Measurements from ENCODE around the gene C1orf167.

C1orf167 gene

GRCh38 chr1:11738096-11738495 lies 23.9 kb upstream of the C1orf167 start:
- no peak for FAIRE-seq

DNA sequence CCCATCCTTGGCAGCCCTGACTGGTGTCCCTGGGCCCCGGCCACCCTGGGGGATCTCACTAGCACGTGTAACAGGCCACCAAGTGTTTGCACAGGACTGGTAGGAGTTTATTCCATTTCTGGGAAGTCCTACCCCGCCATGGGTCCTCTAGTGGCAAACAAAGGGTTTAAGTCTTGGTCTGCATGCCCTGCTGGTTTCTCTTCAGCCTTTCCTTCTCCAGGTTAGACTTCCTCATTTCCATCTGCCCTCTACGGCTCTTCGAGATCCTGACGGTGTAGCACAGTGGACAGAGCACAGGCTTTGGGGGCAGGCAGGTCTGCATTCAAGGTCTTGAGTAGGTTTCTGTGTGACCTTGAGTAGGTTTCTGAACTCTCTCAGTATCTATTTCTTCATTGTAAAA lies 23.2 kb upstream of the C1orf167 start:
- no peak for FAIRE-seq

DNA sequence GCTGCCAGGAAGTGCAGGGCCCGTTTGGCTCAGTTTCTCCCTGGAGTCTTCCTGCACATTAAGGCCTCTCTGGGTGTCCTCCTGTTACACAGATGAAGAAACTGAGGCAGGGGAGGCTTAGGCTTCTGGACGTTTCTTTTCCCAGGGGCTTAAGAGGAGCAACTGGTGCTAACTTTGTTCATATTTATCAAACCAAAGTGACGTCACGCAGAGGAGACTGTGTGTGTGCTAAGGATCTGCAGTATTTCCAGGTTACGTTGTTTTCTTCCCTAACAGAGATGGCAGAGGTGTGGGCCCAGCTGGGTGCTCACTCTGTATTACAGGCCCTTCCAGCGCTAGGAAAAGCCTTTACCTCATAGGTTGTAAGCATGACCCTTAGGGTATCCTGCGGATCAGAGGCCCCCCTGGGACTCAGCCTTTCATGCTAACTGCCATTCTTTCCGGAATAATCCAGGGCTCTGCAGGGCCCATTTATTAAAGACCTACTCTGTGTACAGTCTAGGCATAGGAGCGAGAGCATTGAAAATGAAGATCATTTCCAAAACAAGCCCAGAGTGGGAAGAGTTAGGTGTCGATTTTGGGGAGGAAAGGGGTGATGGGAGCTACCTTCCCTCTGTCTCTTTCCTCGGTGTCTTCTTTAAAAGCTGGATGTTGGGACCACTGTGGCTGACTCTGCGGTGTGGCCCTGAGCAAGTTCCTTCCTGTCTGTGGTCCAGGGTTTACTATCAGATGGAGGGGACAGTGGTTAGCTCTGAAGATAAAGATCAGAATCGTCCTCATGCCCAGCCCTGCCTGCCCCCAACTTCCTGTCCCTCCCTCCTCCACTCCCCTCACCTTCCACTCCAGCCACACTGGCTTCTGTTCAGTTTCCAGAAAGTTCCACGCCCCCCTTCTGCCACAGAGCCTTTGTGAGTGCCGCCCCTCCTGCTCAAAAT lies 21.5 kb upstream of the C1orf167 start:
- FAIRE-seq: no peak

GRCh38 chr1:11741482-11741881 lies 20.5 kb upstream of the C1orf167 start:
- FAIRE-seq: no peak

- FAIRE-seq: no peak
Observed at GRCh38 chr1:11741919-11742558, 20.0 kb upstream of the C1orf167 start.

- FAIRE-seq: no peak
Observed at GRCh38 chr1:11744287-11744686, 17.7 kb upstream of the C1orf167 start.

- FAIRE-seq: no peak
Observed at GRCh38 chr1:11746092-11746491, 15.9 kb upstream of the C1orf167 start.

DNA sequence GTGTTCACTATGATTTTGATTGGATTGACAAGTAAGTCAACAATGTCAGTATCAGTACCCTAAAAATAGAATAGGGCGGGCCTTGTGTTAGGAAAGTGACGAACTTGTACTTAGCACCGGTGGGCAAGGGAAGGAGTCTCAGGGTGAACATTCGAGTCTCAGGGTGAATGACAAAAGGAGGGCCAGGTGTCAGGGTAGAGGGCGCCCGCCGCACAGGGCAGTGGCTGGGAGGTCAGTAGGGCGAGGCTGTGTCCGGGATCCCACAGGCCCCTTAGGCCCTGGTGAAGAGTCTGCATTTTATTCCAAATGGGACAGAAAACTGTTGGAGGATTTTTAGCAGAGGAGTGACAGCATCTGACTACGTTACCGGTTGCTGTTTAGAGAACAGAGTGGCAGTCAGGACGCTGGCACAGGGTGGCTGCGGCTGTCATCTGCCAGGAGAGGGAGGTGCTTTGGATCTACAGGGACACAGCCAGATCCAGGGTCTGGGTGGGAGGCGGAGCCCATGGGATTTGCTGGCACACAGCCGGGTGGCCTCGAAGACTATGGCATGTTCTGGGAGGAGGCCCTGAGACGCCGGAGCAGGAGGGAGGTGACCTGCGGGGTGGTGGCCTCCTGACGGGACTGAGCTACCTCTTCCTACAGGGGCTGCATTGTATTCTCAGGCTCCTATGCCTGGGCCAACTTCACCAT lies 15.1 kb upstream of the C1orf167 start:
- no peak for FAIRE-seq

GRCh38 chr1:11748294-11749202 lies 13.4 kb upstream of the C1orf167 start:
- no peak for FAIRE-seq

DNA sequence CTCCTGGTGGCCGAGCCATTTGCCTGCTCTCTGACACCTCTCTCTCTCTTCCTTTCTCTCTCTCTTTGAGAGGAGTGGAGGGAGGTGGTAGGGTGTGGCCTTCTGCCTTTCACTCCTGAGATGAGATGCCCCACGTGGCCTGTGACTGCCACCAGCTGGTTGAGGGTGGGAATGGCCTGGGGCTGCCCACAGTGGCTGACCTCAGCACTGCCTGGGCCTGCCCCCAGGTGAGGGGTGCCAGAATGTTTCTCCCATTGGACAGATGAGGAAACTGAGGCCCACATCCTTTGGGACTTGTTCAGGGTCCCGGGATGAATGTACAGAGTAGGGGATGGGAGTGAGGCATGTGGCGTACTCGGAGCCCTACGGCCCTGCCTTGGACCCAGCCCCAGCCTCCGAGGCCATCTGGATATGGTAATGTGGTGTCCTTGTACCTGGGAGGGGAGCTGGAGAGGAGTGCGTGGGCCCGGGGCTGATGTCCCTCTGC lies 12.7 kb upstream of the C1orf167 start:
- no peak for FAIRE-seq

GRCh38 chr1:11749996-11750395 lies 12.0 kb upstream of the C1orf167 start:
- no peak for FAIRE-seq

DNA sequence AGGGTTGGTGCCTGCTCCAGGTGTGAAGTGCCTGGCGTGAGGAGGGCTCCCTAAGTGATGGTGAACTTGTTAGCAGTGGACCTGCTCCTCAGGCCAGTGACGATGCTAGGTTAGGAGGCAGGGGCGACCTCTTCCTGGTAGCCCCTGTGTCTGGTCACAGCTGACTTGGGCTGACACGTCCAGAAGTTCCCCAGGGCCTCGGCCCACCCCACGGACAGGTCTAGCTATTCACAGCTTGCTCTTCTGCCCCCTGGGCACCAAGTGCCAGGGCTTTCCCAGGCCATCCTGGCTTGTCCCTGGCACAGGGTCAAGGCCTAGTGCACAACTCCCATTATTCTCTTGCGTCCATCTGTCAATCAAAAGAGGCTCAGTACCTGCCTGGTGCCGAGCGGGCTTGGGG lies 10.9 kb upstream of the C1orf167 start:
- no peak for FAIRE-seq

DNA sequence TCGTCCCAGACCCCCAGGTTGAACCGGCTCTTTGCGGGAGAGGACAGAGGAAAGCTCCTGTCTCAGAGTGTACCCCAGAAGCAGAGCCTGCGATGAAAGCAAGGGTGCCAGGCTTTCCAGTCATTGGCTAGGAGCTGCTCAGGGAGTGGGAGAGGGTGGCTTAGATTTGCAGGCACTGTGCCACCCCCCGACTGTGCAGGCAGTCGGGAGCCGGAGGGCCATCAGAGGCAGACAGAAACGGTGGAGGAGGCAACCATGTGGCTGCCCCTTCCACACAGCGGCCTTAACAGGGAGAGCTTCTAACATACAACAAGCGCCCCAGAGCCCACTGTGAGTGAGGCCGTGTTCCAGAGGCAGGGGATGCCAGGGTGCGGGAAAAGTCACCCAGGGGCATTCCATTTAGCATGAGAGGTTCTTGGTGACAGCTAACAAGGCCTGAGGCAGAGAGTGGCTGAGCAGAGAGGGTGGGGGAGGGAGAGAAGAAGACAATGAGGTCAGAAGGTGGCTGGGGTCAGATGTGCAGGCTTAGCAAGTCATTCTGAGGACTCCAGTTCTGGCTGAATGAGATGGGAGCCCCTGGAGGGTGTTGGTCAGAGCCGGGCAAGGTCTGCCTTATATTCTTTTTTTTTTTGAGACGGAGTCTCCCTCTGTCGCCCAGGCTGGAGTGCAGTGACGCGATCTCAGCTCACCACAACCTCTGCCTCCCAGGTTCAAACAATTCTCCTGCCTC lies 9.5 kb upstream of the C1orf167 start:
- FAIRE-seq: no peak

DNA sequence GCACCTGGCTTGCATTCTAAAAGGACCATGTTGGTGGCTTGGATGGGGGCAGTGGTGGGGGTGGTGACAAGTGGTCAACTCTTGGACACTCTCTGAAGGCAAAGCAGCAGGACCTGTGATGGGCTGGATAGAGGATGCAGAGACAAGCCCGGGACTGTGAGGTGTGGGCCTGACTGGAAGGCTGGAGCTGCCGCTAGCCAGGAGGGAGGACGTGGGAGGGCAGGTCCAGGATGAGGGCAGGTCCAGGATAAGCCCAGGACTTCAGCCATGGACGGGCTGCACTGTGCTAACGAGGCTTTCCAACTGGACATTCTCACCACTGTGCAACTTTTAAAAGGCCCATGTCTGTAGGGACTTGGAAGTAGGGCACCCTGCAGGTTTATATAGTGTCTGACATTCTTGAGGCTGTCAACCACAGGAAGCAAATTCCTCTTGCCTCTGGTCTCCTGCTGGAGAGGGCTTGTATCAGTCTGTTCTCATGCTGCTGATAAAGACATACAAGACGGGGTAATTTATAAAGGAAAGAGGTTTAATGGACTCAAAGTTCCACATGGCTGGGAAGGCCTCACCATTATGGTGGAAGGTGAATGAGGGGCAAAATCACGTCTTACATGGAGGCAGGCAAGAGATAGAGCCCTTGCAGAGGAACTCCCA lies 8.3 kb upstream of the C1orf167 start:
- no peak for FAIRE-seq

DNA sequence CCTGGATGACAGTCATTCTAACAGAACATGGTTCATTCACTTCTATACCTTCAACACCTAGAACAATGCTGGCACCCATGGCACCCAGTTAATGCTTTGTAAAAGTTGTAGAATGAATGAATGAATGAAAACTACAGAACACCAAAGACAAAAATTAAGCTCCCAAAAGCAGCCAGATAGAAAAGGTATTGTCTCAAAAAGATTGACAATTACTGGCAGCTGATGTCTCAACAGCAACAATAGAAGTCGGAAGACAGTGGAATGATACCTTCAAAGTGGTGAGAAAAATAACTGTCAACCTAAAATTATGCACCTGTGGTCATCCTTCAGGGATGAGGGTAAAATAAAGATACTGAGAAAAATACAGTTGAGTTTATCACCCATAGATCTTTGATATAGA lies 4.9 kb upstream of the C1orf167 start:
- no peak for FAIRE-seq

- no peak for FAIRE-seq
Observed at GRCh38 chr1:11759791-11760190, 2.2 kb upstream of the C1orf167 start.

GRCh38 chr1:11761285-11761684 lies 708 bp upstream of the C1orf167 start:
- no peak for FAIRE-seq

DNA sequence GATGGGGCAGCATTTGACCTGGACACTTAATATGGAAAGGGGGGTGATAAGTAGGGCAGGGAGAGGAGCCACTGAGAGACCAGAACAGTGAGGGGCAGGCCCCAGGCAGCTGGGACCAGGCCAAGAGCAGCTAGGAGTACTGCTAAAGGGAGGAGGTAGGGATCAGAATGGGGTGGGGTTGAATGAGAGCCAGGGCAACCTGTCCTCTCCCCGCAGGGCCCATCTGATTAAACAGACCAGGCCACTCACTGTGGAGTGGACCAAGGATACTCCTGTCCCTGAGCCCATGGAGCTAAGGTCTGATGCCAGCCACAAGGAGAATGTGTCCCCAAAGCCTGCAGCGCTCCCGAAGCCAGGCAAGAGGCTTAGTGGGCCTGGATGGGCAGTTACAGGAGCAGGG lies 2.1 kb downstream of the C1orf167 start:
- FAIRE-seq: no peak

GRCh38 chr1:11764519-11764918 lies 2.5 kb downstream of the C1orf167 start:
- FAIRE-seq: no peak

- FAIRE-seq: no peak
Observed at GRCh38 chr1:11765661-11766428, 3.9 kb downstream of the C1orf167 start.

- FAIRE-seq: no peak
Observed at GRCh38 chr1:11766429-11766776, 4.4 kb downstream of the C1orf167 start.

All from A204.1 (cell line).